ENCODE results near the gene PPP4C. TPM values are rescaled to one million over a fixed set of nuclear protein-coding genes. Genes with fewer than 3 reads are reported as not detected.
A peak's percentile ranks its signal among the peaks of the same experiment; 100 is the strongest.

PPP4C gene
- polyA plus RNA-seq, 3 donors: 45.7 to 93.1 (median 79.4) TPM

DNA sequence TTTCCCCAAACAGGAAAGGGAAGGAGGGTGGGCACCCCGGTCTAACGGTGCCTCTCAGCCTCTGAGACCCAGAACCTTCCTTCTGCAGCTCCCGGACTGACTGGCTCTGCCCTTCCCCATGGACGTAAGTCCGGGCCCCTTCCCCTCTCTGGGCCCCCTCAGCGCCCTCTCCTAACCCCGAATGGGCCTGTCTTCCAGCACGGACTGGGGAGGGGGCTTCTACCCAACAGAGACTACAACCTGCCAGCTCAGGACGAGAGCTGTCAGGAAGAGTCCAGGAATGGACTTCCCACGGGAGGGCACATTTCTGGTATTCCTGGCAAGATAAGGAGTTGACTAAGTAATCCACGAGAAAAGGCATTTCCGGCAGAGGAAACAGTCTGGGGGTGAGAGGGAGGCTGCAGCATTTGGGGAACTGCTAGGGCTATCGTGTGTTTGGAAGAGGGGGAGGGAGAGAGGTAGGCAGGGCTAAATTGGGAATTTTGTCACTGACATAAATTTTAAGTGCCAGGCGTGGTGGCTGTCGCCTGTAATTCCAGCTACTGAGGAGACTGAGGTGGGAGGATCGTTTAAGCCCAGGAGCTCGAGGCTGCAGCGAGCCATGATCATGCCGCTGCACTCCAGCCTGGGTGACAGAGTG lies 22.3 kb upstream of the PPP4C start:
- no peak overlapping the region for H3K27ac ChIP-seq (ENCODE audit: low read depth, low read length)
- WGBS, 3 donors: 4 to 8% (median 5%) methylated on average over 19 of the region's 19 CpGs

DNA sequence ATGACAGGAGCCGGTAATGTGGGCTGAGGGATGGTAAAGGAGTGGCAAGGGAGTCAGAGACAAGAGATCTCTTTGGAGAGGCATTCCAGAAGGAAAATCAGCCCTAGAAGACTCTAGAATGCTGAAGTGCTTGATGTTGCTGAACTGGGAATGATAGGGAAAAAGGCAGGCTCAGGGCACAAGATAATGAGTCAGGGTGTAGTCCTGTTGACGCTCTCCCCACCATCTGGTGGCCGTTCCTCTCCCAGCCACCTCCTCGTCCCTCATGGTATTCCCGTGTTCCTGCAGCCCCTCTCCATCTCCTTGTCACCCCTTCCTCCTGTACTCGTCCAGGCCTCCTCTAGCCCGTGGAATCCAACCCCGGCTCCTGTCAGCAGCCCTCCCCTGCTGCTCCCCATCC lies 21.3 kb upstream of the PPP4C start:
- no peak overlapping the region for H3K27ac ChIP-seq (ENCODE audit: low read depth, low read length)
- 71 to 86% (median 80%) methylated on average over 7 to 8 of the region's 8 CpGs for WGBS, 3 donors

DNA sequence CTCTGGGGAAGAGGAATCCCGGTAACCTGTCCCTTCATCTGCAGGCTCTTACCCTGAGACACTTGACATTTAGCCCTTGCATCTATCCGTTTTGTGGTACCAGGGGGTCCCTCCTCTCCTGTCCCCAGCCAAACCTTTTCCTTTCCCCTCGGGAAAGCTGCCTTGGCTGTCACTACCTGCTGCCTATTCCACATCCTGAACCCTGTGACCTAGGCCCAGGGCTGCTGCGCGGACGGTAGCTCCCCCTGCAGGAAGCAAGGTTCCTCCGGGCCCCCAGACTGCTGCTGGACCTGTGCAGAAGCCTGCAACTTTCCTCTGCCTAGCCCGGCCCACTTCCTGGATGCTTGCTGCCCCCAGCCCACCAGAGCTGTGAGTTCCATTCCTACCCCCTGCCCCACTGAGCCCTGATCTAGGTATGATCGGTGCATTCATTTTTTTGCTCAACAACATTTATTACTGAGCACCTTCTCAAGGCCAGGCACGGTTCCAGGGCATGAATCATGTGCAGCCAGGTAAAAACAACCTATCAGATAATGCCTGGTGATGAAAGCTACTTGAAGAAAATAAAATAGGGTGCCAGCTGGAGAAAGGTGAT lies 20.7 kb upstream of the PPP4C start:
- WGBS, 3 donors: 16 to 43% (median 38%) methylated on average over 10 of the region's 10 CpGs
- no peak overlapping the region for H3K27ac ChIP-seq (ENCODE audit: low read depth, low read length)

DNA sequence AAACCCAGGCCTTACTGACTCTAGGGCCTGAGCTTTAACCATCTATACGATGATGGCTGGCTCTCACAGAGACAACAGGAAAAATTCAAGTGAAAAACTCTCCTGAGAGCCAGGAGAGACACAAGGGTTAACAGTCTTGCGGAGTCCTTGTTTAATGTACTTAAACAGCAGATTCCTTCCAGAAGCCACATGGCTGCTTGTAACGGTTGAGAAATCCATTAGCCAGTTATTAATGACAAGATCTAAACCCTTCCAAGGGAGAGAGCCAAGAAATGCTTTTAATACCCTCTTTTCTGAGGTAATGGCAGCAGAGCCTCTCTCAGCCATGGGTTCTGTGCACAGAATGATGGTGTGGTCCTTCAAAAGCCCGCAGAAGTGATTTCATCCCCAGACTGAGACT lies 15.4 kb upstream of the PPP4C start:
- 73 to 84% (median 75%) methylated on average over 4 of the region's 4 CpGs for WGBS, 3 donors
- H3K27ac ChIP-seq (ENCODE audit: low read depth, low read length): no peak overlapping the region

DNA sequence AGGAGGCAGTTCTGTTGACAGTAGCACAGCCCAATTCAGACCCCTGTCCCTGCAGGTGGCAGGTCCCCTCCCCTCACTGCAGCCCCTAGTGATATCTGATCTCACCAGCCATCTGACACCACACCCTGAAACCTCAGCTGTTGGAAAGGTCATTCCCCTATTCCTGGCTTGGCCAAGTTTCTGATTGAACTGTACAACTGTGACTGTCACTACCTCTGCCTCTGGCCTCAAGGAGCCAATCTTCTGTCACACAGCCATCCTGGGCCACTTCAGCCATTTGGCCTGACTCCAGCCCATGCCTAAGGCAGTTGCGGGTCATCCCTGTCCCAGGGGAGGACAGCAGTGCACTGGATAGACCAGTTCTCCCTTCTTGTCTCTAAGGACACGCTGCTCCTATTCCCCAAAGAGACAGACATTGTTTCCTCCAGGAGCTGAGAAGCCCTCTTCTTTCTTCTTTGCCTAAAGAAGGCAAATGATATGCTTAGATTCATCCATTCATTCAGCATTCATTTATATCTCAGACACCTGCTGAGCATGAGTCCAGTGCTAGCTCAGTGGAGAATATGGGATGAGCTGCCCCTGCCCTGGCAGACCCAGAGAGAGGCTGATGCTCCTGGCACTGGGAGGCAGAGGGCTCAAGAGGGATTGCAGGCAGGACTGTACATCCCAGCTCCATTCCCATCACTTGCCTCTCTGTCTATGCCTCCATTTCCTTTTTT lies 14.8 kb upstream of the PPP4C start:
- WGBS, 3 donors: 70 to 74% (median 73%) methylated on average over 2 of the region's 2 CpGs
- H3K27ac ChIP-seq (ENCODE audit: low read depth, low read length): no peak overlapping the region

DNA sequence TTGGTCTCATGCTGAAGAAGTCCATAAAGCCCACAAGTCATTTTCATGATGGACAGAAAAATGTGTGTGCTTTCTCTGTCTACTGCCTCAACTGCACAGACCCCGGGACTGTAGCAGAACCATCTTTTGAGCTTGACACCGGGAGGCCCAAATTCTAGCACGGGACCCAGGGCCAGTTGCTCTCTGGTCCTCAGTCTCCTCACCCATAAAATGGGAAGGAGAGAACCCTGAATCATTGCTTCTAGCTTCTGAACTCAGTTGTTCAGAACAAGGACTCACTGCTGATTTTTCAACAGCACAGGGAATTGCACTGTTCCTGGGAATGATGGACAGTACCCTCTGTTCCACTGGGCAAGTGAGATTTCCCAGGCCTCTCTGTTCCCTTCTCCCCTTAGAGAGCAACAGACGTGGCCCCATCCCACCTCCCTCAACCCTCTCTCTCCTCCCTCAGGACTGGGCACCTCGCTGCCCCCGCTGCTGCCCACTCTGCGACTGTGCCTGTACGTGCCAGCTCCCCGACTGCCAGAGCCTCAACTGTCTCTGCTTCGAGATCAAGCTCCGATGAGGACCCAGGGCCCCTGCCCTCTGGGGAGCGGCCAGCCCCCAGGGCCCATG lies 12.4 kb upstream of the PPP4C start:
- peak overlapping the region; percentile 2 for H3K27ac ChIP-seq (ENCODE audit: low read depth, low read length)
- WGBS, 3 donors: 55 to 68% (median 64%) methylated on average over 12 of the region's 12 CpGs

DNA sequence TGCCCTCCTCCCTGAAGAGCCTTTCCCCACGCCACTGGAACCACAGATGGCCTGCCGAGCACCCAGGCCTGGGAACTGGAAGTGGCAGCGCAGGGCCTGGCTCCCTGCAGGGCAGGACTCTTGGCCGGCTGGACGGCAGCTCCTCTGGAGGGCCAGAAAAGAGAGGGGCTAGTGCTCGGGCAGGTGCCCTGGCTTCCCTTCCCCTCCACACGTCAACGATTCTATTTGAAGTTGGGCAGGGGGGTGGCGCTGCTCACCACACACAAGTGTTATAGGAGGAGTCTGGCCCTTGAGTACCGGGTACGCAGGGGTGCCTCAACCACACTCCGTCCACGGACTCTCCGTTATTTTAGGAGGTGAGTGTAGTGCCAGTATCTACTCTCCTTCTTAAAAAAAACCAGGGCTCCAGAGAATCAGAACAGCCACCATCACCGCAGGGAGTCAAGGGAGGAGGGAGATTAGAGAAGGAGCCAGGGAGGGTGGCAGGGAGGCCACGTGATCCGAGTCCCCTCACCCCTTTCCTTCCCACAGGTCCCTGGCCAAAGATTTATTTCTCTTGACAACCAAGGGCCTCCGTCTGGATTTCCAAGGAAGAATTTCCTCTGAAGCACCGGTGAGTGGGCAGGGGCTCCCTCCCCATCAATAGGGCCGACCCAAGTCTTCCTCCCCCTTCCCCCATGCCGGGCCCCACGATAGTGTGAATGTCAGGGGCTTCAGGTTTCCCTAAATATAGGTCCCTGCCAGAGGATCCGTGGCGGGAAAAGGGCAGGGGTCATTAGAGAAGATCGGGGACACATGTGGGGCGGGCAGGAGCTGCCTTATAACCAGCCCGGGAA lies 11.7 kb upstream of the PPP4C start:
- 4 to 5% (median 5%) methylated on average over 25 to 27 of the region's 27 CpGs for WGBS, 3 donors
- H3K27ac ChIP-seq (ENCODE audit: low read depth, low read length): peak overlapping the region; percentile 95

DNA sequence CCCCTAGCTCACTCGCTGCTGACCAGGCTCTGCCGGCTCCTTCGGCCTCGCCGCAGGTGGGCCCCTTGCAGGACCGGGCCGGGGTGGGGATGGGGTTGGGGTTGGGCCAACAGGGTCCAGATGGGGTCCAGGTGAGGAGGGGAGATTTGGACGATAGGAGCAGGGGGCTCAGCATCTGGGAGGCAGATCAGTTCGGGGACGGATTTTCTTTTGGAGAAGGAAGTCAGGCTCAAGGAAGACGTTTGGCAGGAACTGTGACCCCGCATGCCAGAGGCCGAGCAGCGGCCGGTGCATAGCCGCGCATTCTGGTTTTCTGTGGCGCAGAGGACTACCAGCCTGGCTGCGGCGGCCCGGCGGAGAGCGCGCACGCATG lies 11.1 kb upstream of the PPP4C start:
- 0% methylated on average over 22 to 25 of the region's 25 CpGs for WGBS, 3 donors
- H3K27ac ChIP-seq (ENCODE audit: low read depth, low read length): peak overlapping the region; percentile 95

DNA sequence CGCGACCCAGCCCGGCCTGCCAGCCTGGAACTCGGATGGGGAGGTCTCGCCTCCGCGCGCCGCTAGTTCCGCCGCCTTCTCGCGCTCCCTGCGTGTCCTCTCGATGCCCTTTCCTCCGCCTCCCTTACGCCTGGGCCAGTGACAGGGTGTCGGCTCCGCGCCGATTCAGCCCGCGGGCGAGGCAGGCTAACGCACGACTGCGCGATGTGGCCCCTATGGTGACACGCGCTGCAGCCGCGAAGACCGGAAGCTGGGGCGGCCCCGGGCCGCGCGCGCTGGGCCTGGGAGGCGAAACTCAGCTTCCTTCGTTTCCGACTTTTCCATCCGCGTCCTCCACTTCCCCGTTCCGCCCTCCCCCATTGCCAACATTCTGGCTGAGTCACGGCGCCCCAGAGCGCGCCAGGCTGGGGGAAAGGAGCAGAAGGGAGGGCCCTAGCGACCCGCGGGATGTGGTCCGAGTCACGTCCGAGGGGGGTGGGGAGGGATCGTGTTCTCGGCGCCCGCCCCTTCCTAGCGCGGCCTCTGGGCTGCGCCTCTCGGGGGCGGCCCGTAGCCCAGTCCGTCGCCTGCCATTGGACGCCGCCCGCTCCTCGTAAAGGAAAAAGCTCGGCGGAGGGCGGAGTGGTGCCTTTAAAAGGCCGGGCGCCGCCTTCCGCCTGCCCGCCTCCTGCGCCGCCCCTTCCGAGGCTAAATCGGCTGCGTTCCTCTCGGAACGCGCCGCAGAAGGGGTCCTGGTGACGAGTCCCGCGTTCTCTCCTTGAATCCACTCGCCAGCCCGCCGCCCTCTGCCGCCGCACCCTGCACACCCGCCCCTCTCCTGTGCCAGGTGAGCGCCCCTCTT lies 10.5 kb upstream of the PPP4C start, which contains the start of gene ALDOA:
Gene ALDOA, plus strand, starts transcription at position 659 of the 841 bp plus-strand sequence. CDS start 1,138 bp downstream, outside the sequence.
- 0 to 1% (median 0%) methylated on average over 83 to 99 of the region's 99 CpGs for WGBS, 3 donors
- peak within 1 kb of the TSS; percentile 99 for H3K27ac ChIP-seq (ENCODE audit: low read depth, low read length)

DNA sequence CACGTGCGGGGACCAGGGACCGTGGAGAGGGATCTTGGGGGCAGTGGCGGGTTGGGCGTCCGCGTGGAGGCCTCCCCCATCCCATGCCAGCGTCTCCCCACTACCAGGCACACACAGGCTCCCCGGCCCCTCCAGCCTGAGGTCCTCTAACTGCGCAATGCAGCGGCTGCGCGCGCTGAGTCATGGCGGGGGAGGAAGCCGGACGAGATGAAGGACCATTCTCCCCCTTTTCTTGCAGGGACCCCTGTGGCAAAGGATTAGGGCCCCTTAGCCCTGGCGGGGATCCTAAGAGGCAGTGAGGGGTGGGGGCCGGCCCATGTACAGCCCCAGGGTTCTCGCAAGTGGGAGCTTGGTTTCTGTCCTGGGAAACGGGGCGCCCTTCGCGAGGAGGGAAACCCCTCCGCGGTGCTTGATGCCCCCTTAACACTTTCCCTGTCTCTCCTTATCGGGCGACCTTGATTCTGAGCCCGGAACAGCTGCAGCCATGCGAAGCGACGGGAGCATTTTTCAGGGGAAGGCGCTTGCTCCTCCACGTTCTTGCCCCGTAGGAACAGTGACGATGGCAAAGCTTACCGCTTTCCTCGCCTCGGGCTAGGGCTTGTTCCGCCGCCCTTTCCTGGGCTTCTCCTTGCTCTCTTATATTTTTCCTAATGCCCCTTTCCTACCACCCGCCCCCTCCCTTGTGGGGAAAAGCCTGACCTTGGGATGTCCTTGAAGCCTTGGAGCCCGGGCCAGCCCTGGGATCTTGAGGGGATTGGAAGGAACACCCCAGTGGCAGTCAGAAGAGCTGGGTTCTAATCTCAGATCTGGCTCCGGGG lies 9.6 kb upstream of the PPP4C start:
- 1% methylated on average over 41 to 44 of the region's 44 CpGs for WGBS, 3 donors
- peak overlapping the region; percentile 99 for H3K27ac ChIP-seq (ENCODE audit: low read depth, low read length)

DNA sequence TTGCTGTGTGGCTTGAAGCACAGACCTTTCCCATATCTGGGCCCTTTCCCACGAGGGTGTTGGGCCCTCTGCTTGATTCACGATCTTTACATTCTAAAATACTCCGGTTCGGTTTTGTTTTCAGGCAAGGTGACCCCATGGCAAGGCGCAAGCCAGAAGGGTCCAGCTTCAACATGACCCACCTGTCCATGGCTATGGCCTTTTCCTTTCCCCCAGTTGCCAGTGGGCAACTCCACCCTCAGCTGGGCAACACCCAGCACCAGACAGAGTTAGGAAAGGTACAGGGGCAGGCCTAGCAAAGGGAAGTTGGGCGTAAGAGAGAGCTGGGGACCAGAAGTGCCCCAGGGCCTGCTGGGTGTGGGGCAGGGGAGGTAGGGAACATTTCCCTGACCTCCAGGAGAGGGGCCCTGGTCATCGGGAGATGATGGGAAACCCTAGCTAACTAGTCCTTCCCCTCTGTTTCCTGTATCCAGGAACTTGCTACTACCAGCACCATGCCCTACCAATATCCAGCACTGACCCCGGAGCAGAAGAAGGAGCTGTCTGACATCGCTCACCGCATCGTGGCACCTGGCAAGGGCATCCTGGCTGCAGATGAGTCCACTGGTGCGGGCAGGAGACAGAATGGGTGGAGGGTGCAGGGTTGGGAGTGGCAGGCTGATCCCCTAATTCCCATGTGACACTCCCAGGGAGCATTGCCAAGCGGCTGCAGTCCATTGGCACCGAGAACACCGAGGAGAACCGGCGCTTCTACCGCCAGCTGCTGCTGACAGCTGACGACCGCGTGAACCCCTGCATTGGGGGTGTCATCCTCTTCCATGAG lies 8.8 kb upstream of the PPP4C start:
- WGBS, 3 donors: 31 to 49% (median 43%) methylated on average over 21 of the region's 21 CpGs
- no peak overlapping the region for H3K27ac ChIP-seq (ENCODE audit: low read depth, low read length)

DNA sequence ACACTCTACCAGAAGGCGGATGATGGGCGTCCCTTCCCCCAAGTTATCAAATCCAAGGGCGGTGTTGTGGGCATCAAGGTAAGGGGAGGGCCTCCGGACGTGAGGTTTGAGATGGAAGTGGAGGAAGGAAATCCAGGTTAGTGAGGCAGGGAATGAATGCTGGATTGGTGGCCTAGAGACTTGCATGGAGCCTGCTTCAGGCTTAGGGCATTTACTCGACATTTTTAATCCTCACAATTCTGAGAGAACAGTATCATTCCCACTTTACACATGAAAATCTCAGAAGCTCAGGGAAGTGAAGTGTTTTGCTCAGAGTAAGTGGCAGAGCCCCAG lies 8.2 kb upstream of the PPP4C start:
- 78 to 87% (median 86%) methylated on average over 6 of the region's 6 CpGs for WGBS, 3 donors
- H3K27ac ChIP-seq (ENCODE audit: low read depth, low read length): no peak overlapping the region

DNA sequence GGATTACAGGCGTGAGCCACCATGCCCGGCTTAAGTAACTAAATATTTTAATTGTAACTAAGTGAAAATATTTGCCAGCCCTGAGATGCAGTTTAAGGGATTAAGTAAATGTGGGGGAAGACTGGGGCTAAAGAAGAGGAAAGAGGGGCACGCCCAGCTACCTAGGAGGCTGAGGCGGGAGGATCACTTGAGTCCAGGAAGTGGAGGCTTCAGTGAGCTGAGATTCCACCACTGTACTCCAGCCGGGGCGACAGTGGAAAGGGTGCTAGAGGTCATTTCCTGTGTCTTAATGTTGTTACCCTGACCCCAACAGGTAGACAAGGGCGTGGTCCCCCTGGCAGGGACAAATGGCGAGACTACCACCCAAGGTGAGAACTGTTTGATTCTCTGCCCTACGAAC lies 7.5 kb upstream of the PPP4C start:
- 78 to 83% (median 83%) methylated on average over 9 of the region's 9 CpGs for WGBS, 3 donors
- no peak overlapping the region for H3K27ac ChIP-seq (ENCODE audit: low read depth, low read length)

DNA sequence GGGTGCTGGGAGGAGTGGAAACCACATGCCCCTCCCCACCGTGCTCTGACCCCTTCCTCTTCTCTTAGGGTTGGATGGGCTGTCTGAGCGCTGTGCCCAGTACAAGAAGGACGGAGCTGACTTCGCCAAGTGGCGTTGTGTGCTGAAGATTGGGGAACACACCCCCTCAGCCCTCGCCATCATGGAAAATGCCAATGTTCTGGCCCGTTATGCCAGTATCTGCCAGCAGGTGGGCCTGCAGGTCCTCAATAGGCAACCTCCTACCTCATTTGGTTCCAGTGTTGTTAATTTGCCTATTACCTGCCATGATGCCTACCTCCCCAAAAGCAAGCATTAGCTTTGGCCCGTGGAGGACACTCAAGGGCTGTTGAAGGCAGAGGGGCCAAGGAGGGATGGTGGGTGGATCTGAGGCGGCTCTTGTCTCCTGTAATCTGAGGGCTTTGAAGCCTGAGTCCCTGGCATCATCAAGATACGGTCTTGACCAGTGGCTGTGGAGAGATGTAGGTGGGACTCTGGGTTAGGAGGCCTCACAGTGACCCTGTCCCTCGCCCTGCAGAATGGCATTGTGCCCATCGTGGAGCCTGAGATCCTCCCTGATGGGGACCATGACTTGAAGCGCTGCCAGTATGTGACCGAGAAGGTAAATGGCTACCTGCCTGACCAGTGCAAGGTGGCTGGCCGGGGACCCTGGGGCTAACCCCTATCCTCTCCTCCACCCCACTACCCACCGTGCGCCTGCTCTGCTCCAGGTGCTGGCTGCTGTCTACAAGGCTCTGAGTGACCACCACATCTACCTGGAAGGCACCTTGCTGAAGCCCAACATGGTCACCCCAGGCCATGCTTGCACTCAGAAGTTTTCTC lies 6.8 kb upstream of the PPP4C start:
- H3K27ac ChIP-seq (ENCODE audit: low read depth, low read length): no peak overlapping the region
- WGBS, 3 donors: 80 to 84% (median 81%) methylated on average over 17 of the region's 17 CpGs
